LNCAP (cell line): ENCODE results near the gene ARL6IP1.

Experiments used
- CTCF ChIP-seq: fragments of 450-650 bp; IDR thresholded peaks from 2 replicates; pipeline ENCODE4 v1.5.1; 2017; ENCODE audit warnings: mild to moderate bottlenecking

ARL6IP1 gene

GRCh38 chr16:18805257-18805773 lies 4.0 kb upstream of the ARL6IP1 start:
- TF ChIP-seq CTCF = no peak

GRCh38 chr16:18804540-18804939 lies 3.2 kb upstream of the ARL6IP1 start:
- TF ChIP-seq CTCF = no peak

- no peak for TF ChIP-seq CTCF
Measured at GRCh38 chr16:18803569-18804462, 2.5 kb upstream of the ARL6IP1 start.

GRCh38 chr16:18802767-18803343 lies 1.5 kb upstream of the ARL6IP1 start:
- no peak for TF ChIP-seq CTCF

GRCh38 chr16:18800775-18801144 lies 589 bp downstream of the ARL6IP1 start:
- no peak for TF ChIP-seq CTCF

GRCh38 chr16:18800293-18800692 lies 1.1 kb downstream of the ARL6IP1 start:
- TF ChIP-seq CTCF = no peak

GRCh38 chr16:18799500-18799899 lies 1.8 kb downstream of the ARL6IP1 start:
- no peak for TF ChIP-seq CTCF
